Adrenal gland (tissue), 12 donors: Measurements from ENCODE around the gene PHF2. TPM values are rescaled to one million over a fixed set of nuclear protein-coding genes. Genes with fewer than 3 reads are reported as not detected.
"Not testable (repeated sequence)": the region's sequence is repeated elsewhere in the genome, so short reads cannot be mapped to it uniquely, and the experiment has no call there.

Experiments used
- DNase-seq, 7 donors: peaks; one replicate each; pipeline ENCODE4 v3.0.0-alpha.2; 2019 to 2020
- H3K27ac ChIP-seq, 5 donors: fragments of 200-600 bp; sonication (generic) in 4 of 5; 1 replicate in 3 of 5; 2 replicates in 2 of 5; pipeline versions ENCODE4 v1.5.1 to v1.8.0; 2016 to 2020; ENCODE audit warnings: mild to moderate bottlenecking in 1 of 5
- H3K27me3 ChIP-seq: fragments of 200-600 bp; 2 replicates; pipeline ENCODE4 v1.8.0; 2021
- H3K36me3 ChIP-seq, 2 donors: fragments of 200-600 bp; replicated peaks in 1 of 2; 1 replicate in 1 of 2; 2 replicates in 1 of 2; pipeline versions ENCODE4 v1.5.1 to v1.8.0; 2018 to 2022
- H3K4me1 ChIP-seq, 2 donors: fragments of 200-600 bp; replicated peaks in 1 of 2; 1 replicate in 1 of 2; 2 replicates in 1 of 2; pipeline versions ENCODE4 v1.5.1 to v1.8.0; 2018 to 2021
- H3K4me3 ChIP-seq, 4 donors: fragments of 200-600 bp; sonication (generic) in 3 of 4; one replicate each; pipeline ENCODE4 v1.5.1; 2016 to 2018
- H3K9me3 ChIP-seq, 3 donors: fragments of 200-600 bp; sonication (generic) in 1 of 3; replicated peaks in 1 of 3; 1 replicate in 2 of 3; 2 replicates in 1 of 3; pipeline versions ENCODE4 v1.5.1 to v1.8.0; 2016 to 2021
- POLR2A ChIP-seq, 2 donors: fragments of 450-650 bp; IDR thresholded peaks; one replicate each; pipeline ENCODE4 v1.6.1; 2017; ENCODE audit warnings: antibody characterized with exemption in 2 of 2, mild to moderate bottlenecking in 2 of 2, moderate library complexity in 1 of 2
- WGBS, 4 donors: extraction: QIAGEN DNeasy Blood & Tissue Kit in 2 of 4; methylation state at CpG; one replicate each; pipeline versions ENCODE4 v1.1.5 to v1.1.7; 2013 to 2017; 5-methylcytosine and 5-hydroxymethylcytosine counted together
- intact Hi-C, 2 donors: fragments of 100-400 bp; cut with DNase I; formaldehyde crosslinking; loops; one replicate each; pipeline versions ENCODE4 v1.14.1 to v1.15.0; 2022 to 2023
- polyA plus RNA-seq, 3 donors: library from polyadenylated mRNA; stranded (reverse); fragments of 200-250 nt in 2 of 3; fragments of 350-450 nt in 1 of 3; fragmentation: Illumina TruSeq in 1 of 3; extraction: RNeasy Lipid Tissue Mini Kit (QIAGEN cat#74804) in 1 of 3; gene quantifications; one replicate each; pipeline ENCODE4 v1.2.3, GENCODE V29; 2013 to 2014
- total RNA-seq, 9 donors: library from RNA; depleted of rRNA in 4 of 9; stranded (reverse); fragments of >200 nt in 4 of 9; fragments of 120-200 nt in 1 of 9; fragmentation: NEBNext Ultra II Directional in 1 of 9; extraction: Animal tissue kit (Norgen Biotek cat#: 25700) in 1 of 9; gene quantifications; one replicate each; pipeline versions ENCODE4 v1.1.0 to v1.2.4, GENCODE V29; 2013 to 2023
- TF ChIP-seq, protein P1 (sequence below), 6 experiments: fragments of 450-650 bp in 4 of 6; fragments of 200-600 bp in 2 of 6; sonication (generic) in 1 of 6; IDR thresholded peaks; 1 replicate in 5 of 6; 2 replicates in 1 of 6; pipeline versions ENCODE4 v1.5.1 to v1.8.0; 2016 to 2021; ENCODE audit warnings: antibody characterized with exemption in 6 of 6, mild to moderate bottlenecking in 2 of 6, moderate library complexity in 1 of 6
- donor health status: healthy with polysubstance abuse.
- donor health status: Bipolar disorder and iron deficiency.
- donor health status: DM: yes; HTN: yes; CAD: no.
- donor health status: DM: no; HTN: no; CAD: no.
- donor health status: DM: no; HTN: no; CAD: no.
- donor health status: DM: yes; HTN: yes; CAD: no.

PHF2 gene
- total and polyA plus RNA-seq, 12 donors: 11.0 to 37.6 (median 22.0) TPM

DNA sequence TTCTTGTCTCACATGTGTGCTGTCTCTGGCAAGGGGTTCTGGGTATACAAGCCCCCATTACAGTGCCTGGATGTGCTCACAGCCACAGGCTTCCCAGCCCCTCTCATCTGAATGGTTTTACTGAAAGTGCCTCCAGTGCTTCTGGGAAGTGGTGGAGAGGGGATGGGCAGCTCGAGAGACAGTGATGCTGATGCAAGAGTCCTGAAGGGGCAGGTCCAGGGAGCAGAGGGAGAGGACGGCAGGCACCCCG, 93.5 kb downstream of the PHF2 start:
- peak in 2 of 7 donors; percentile 4 to 16 for DNase-seq
- H3K4me3 ChIP-seq: no peak overlapping the region
- H3K27ac ChIP-seq: no peak overlapping the region
- no peaks in the 10 kb centered on the region for H3K9me3 ChIP-seq
- peaks cover 0 to 20% of the 10 kb centered on the region in 2 donors for H3K36me3 ChIP-seq
- WGBS, 4 donors: 59 to 94% (median 69%) methylated on average over 3 of the region's 3 CpGs
- no peaks in the 10 kb centered on the region for H3K4me1 ChIP-seq
- no peaks in the 10 kb centered on the region for H3K27me3 ChIP-seq
- intact Hi-C loops: no loop called here
- TF ChIP-seq, protein P1, sequence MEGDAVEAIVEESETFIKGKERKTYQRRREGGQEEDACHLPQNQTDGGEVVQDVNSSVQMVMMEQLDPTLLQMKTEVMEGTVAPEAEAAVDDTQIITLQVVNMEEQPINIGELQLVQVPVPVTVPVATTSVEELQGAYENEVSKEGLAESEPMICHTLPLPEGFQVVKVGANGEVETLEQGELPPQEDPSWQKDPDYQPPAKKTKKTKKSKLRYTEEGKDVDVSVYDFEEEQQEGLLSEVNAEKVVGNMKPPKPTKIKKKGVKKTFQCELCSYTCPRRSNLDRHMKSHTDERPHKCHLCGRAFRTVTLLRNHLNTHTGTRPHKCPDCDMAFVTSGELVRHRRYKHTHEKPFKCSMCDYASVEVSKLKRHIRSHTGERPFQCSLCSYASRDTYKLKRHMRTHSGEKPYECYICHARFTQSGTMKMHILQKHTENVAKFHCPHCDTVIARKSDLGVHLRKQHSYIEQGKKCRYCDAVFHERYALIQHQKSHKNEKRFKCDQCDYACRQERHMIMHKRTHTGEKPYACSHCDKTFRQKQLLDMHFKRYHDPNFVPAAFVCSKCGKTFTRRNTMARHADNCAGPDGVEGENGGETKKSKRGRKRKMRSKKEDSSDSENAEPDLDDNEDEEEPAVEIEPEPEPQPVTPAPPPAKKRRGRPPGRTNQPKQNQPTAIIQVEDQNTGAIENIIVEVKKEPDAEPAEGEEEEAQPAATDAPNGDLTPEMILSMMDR (IDR thresholded peaks at IDR 0.05): no peak
- TF ChIP-seq POLR2A (IDR thresholded peaks at IDR 0.05): no peak

DNA sequence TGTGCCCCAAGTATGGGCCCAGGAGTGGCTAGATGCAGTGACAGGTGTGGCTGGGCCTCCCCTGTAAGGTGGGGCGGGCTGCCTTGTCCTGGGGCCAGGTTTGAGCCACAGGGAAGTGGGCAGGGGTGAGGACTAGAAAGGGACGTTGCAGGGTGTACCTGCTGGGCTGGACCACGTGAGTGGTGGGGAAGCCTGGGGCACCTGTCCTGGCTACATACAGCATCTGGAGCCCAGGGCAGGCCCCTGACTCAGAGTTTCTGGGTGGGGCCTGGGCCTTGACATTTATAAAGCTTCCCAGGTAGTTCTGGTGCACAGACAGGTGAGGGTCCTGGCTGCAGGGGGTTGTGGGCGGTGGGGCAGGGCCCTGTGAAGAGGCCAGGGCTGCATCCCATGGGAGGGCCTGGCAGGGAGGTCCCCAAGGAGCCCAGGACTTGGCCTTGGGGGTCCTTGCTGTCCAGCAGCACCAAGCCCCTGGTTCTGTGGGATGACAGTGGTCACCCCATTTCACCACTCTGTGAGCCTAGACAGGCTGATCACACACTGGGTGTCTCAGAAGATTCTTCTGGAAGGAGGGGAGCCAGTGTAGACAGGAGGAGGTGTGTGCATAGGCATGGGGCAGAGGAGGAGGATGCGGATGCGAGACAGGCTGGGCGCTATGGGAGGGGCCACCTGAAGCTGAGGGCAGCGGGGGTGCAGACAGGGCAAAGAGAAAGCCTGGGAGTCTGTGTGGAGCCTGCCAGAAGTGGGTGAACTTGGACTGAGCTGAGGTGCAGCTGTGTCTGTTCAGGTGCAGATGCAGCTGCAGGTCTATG, 94.0 kb downstream of the PHF2 start:
- DNase-seq: peak; percentile 8 to 52 (median 32)
- TF ChIP-seq POLR2A (IDR thresholded peaks at IDR 0.05): no peak
- TF ChIP-seq, protein P1 (IDR thresholded peaks at IDR 0.05): no peak
- no peak overlapping the region for H3K4me3 ChIP-seq
- intact Hi-C loops: no loop called here
- H3K27ac ChIP-seq: no peak overlapping the region
- 85 to 91% (median 86%) methylated on average over 7 to 8 of the region's 8 CpGs for WGBS, 4 donors
- no peaks in the 10 kb centered on the region for H3K9me3 ChIP-seq
- peaks cover 0 to 26% of the 10 kb centered on the region in 2 donors for H3K36me3 ChIP-seq
- no peaks in the 10 kb centered on the region for H3K4me1 ChIP-seq
- H3K27me3 ChIP-seq: no peaks in the 10 kb centered on the region

DNA sequence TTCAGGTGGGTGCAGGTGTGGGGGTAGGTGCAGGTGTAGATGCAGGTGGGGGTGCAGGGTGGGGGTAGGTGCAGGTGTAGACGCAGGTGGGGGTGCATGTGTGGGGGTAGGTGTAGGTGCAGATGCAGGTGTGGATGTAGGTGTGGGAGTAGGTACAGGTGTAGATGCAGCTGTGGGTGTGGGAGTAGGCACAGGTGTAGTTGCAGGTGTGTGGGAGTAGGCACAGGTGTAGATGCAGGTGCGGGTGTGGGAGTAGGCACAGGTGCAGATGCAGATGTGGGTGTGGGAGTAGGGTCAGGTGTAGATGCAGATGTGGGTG, 94.6 kb downstream of the PHF2 start:
- H3K4me1 ChIP-seq: no peaks in the 10 kb centered on the region
- peaks cover 0 to 29% of the 10 kb centered on the region in 2 donors for H3K36me3 ChIP-seq
- H3K9me3 ChIP-seq: no peaks in the 10 kb centered on the region
- H3K27me3 ChIP-seq: no peaks in the 10 kb centered on the region
- WGBS, 4 donors: 91 to 98% (median 96%) methylated on average over 2 of the region's 2 CpGs
- no peak overlapping the region for H3K4me3 ChIP-seq
- intact Hi-C loops: no loop called here
- DNase-seq: peak in 2 of 7 donors; percentile 0 to 11
- TF ChIP-seq POLR2A (IDR thresholded peaks at IDR 0.05): no peak
- TF ChIP-seq, protein P1 (IDR thresholded peaks at IDR 0.05): no peak
- no peak overlapping the region for H3K27ac ChIP-seq

DNA sequence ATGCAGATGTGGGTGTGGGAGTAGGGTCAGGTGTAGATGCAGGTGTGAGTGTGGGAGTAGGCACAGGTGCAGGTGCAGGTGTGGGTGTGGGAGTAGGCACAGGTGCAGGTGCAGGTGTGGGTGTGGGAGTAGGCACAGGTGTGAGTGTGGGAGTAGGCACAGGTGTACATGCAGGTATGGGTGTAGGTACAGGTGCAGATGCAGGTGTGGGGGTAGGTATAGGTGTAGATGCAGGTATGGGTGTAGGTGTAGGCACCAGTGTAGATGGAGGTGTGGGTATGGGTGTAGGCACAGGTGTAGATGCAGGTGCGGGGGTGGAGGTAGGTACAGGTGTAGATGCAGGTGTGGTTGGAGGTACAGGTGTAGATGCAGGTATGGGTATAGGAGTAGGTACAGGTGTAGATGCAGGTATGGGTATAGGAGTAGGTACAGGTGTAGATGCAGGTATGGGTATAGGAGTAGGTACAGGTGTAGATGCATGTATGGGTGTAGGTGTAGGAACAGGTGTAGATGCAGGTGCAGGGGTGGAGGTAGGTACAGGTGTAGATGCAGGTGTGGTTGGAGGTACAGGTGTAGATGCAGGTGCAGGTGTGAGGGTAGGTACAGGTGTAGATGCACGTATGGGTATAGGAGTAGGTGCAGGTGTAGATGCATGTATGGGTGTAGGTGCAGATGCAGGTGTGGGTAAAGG, 96.1 kb downstream of the PHF2 start:
- WGBS, 4 donors: 91 to 100% (median 94%) methylated on average over 2 of the region's 2 CpGs
- H3K4me1 ChIP-seq, H3K9me3 ChIP-seq, intact Hi-C loops, H3K4me3 ChIP-seq, H3K27ac ChIP-seq, H3K27me3 ChIP-seq: not testable (repeated sequence)
- peaks cover 0 to 35% of the 10 kb centered on the region in 2 donors for H3K36me3 ChIP-seq
- peak in 3 of 7 donors; percentile 4 to 16 (median 10) for DNase-seq
